ENCODE measurements around the gene IRAK4. TPM values are rescaled to one million over a fixed set of nuclear protein-coding genes. Genes with fewer than 3 reads are reported as not detected.

Gene IRAK4
- total and polyA plus RNA-seq, 4 donors: 9.4 to 28.0 (median 17.8) TPM

DNA sequence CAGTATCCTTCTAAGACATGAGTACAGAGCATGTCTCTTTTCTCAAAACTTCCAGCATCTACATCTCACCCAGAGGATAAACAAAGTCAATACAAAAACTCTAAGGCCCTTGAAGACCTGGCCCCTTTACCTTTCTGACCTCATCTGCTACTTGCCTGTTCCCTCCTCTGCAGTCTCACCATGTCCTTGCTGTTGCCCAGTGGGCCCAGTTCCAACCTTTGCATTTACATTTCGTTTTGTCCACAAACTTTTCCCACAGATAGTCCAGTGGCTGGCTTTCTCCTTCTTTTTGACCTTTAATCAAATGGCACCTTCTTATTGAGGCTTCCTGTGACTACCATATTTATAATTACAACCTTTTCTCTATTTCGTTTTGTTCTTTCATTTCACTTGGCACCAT lies 1.6 kb downstream of the IRAK4 start:
- no peak overlapping the region for H3K4me3 ChIP-seq
- 70 to 84% methylated on average over 2 of the region's 2 CpGs for WGBS, 2 donors

GRCh38 chr12:43761500-43761899 lies 2.7 kb downstream of the IRAK4 start:
- DNase-seq (no peak), ATAC-seq (ENCODE audit: insufficient read depth, low FRiP score) (no peak)
- Histone ChIP-seq H3K4me1 (ENCODE audit: control insufficient read depth in 5 of 5, insufficient read depth in 5 of 5, low read length in 5 of 5) (peaks cover 2 to 18% (median 12%) of the 10 kb centered on the region in 5 donors), H3K4me3 (no peak overlapping the region), H3K9me3 (ENCODE audit: control insufficient read depth in 4 of 4, insufficient read depth in 3 of 4, low read length in 3 of 4) (no peaks in the 10 kb centered on the region), H3K36me3 (ENCODE audit: control insufficient read depth in 4 of 4, insufficient read depth in 4 of 4, low read length in 4 of 4) (no peaks in the 10 kb centered on the region), H3K27ac (ENCODE audit: low read depth in 1 of 2, low read length in 1 of 2) (no peak overlapping the region), H3K9ac (ENCODE audit: insufficient read depth in 1 of 2, low read length in 2 of 2) (no peak overlapping the region), H3K27me3 (ENCODE audit: control insufficient read depth in 3 of 3, insufficient read depth in 3 of 3, low read length in 2 of 3) (no peaks in the 10 kb centered on the region)
- TF ChIP-seq, protein P1, sequence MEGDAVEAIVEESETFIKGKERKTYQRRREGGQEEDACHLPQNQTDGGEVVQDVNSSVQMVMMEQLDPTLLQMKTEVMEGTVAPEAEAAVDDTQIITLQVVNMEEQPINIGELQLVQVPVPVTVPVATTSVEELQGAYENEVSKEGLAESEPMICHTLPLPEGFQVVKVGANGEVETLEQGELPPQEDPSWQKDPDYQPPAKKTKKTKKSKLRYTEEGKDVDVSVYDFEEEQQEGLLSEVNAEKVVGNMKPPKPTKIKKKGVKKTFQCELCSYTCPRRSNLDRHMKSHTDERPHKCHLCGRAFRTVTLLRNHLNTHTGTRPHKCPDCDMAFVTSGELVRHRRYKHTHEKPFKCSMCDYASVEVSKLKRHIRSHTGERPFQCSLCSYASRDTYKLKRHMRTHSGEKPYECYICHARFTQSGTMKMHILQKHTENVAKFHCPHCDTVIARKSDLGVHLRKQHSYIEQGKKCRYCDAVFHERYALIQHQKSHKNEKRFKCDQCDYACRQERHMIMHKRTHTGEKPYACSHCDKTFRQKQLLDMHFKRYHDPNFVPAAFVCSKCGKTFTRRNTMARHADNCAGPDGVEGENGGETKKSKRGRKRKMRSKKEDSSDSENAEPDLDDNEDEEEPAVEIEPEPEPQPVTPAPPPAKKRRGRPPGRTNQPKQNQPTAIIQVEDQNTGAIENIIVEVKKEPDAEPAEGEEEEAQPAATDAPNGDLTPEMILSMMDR (IDR thresholded peaks at IDR 0.05; ENCODE audit: control extremely low read depth, extremely low read depth): no peak

More for the DNA sequence above, 1.6 kb downstream of the IRAK4 start:
- ATAC-seq (ENCODE audit: insufficient read depth, low FRiP score): no peak
- H3K27ac ChIP-seq (ENCODE audit: low read depth in 1 of 2, low read length in 1 of 2): no peak overlapping the region
- TF ChIP-seq, protein P1 (IDR thresholded peaks at IDR 0.05; ENCODE audit: control extremely low read depth, extremely low read depth): no peak
- no peak for DNase-seq
- H3K4me1 ChIP-seq (ENCODE audit: control insufficient read depth in 5 of 5, insufficient read depth in 5 of 5, low read length in 5 of 5): peaks cover 2 to 18% (median 12%) of the 10 kb centered on the region in 5 donors
- H3K9ac ChIP-seq (ENCODE audit: insufficient read depth in 1 of 2, low read length in 2 of 2): no peak overlapping the region
- H3K9me3 ChIP-seq (ENCODE audit: control insufficient read depth in 4 of 4, insufficient read depth in 3 of 4, low read length in 3 of 4): no peaks in the 10 kb centered on the region
- H3K36me3 ChIP-seq (ENCODE audit: control insufficient read depth in 4 of 4, insufficient read depth in 4 of 4, low read length in 4 of 4): no peaks in the 10 kb centered on the region
- H3K27me3 ChIP-seq (ENCODE audit: control insufficient read depth in 3 of 3, insufficient read depth in 3 of 3, low read length in 2 of 3): no peaks in the 10 kb centered on the region

- peaks cover 2 to 16% (median 10%) of the 10 kb centered on the region in 5 donors for H3K4me1 ChIP-seq (ENCODE audit: control insufficient read depth in 5 of 5, insufficient read depth in 5 of 5, low read length in 5 of 5)
- H3K27me3 ChIP-seq (ENCODE audit: control insufficient read depth in 3 of 3, insufficient read depth in 3 of 3, low read length in 2 of 3): no peaks in the 10 kb centered on the region
- no peak overlapping the region for H3K9ac ChIP-seq (ENCODE audit: insufficient read depth in 1 of 2, low read length in 2 of 2)
- H3K9me3 ChIP-seq (ENCODE audit: control insufficient read depth in 4 of 4, insufficient read depth in 3 of 4, low read length in 3 of 4): no peaks in the 10 kb centered on the region
- no peak for ATAC-seq (ENCODE audit: insufficient read depth, low FRiP score)
- TF ChIP-seq, protein P1 (IDR thresholded peaks at IDR 0.05; ENCODE audit: control extremely low read depth, extremely low read depth): no peak
- no peak overlapping the region for H3K4me3 ChIP-seq
- no peaks in the 10 kb centered on the region for H3K36me3 ChIP-seq (ENCODE audit: control insufficient read depth in 4 of 4, insufficient read depth in 4 of 4, low read length in 4 of 4)
- no peak overlapping the region for H3K27ac ChIP-seq (ENCODE audit: low read depth in 1 of 2, low read length in 1 of 2)
- no peak for DNase-seq
Observed at GRCh38 chr12:43762596-43762995, 3.8 kb downstream of the IRAK4 start.

DNA sequence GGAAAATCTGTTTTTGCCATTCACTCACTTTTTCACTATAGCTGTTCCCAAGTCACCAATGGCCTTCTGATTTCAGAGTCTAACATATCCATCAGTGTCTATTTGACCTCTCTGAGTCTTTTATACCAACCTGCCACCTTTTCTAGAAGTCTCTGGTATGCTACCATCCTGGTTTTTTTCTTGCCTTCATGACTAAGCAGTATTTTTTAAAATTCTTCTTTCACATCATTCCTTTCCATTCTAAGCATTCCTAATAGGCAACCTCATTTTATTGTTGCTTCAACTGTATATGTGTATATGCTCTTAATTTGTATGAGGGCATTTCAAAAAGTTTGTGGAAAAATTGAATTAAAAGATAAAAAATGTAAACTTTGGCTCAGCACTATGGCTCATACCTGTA lies 5.0 kb downstream of the IRAK4 start:
- TF ChIP-seq, protein P1 (IDR thresholded peaks at IDR 0.05; ENCODE audit: control extremely low read depth, extremely low read depth): no peak
- Histone ChIP-seq H3K27ac (ENCODE audit: low read depth in 1 of 2, low read length in 1 of 2) (no peak overlapping the region), H3K36me3 (ENCODE audit: control insufficient read depth in 4 of 4, insufficient read depth in 4 of 4, low read length in 4 of 4) (no peaks in the 10 kb centered on the region), H3K9ac (ENCODE audit: insufficient read depth in 1 of 2, low read length in 2 of 2) (no peak overlapping the region), H3K4me1 (ENCODE audit: control insufficient read depth in 5 of 5, insufficient read depth in 5 of 5, low read length in 5 of 5) (peaks cover 2 to 11% (median 5%) of the 10 kb centered on the region in 5 donors), H3K27me3 (ENCODE audit: control insufficient read depth in 3 of 3, insufficient read depth in 3 of 3, low read length in 2 of 3) (no peaks in the 10 kb centered on the region), H3K9me3 (ENCODE audit: control insufficient read depth in 4 of 4, insufficient read depth in 3 of 4, low read length in 3 of 4) (no peaks in the 10 kb centered on the region), H3K4me3 (no peak overlapping the region)
- ATAC-seq (ENCODE audit: insufficient read depth, low FRiP score) (no peak), DNase-seq (no peak)

Data from lung (tissue), 12 donors.